Prostate gland (tissue), 2 donors: ENCODE results near the gene FOXI1. TPM values are rescaled to one million over a fixed set of nuclear protein-coding genes. Genes with fewer than 3 reads are reported as not detected.

Experiments
- DNase-seq: peaks from one replicate; pipeline ENCODE4 v3.0.0-alpha.2; 2019; ENCODE audit warnings: low spot score
- H3K27ac ChIP-seq, 2 donors: fragments of 200-600 bp; sonication (generic); 2 replicates each; pipeline ENCODE4 v1.5.1; 2017 to 2019
- H3K27me3 ChIP-seq: fragments of 200-600 bp; sonication (generic); replicated peaks from 2 replicates; pipeline ENCODE4 v1.5.1; 2019; ENCODE audit not compliant: insufficient read depth
- H3K36me3 ChIP-seq, 2 donors: fragments of 200-600 bp; sonication (generic); 1 replicate in 1 of 2; 2 replicates in 1 of 2; pipeline versions ENCODE4 v1.5.1 to v1.8.1; 2017 to 2019
- H3K4me1 ChIP-seq: fragments of 200-600 bp; sonication (generic); replicated peaks from 2 replicates; pipeline ENCODE4 v1.5.1; 2019
- H3K4me3 ChIP-seq, 2 donors: fragments of 200-600 bp; sonication (generic); 2 replicates each; pipeline ENCODE4 v1.5.1; 2017 to 2019
- H3K9me3 ChIP-seq: fragments of 200-600 bp; sonication (generic); 2 replicates; pipeline ENCODE4 v1.5.1; 2017
- CTCF ChIP-seq, 4 experiments: fragments of 200-600 bp in 2 of 4; fragments of 450-650 bp in 2 of 4; sonication (generic) in 2 of 4; IDR thresholded peaks; 1 replicate in 3 of 4; 2 replicates in 1 of 4; pipeline ENCODE4 v1.5.1; 2016 to 2019; ENCODE audit warnings: antibody characterized with exemption in 4 of 4, mild to moderate bottlenecking in 2 of 4, moderate library complexity in 2 of 4
- POLR2A ChIP-seq: fragments of 450-650 bp; IDR thresholded peaks from one replicate; pipeline ENCODE4 v1.6.1; 2016; ENCODE audit warnings: antibody characterized with exemption, mild to moderate bottlenecking
- POLR2AphosphoS5 ChIP-seq: sonication (generic); formaldehyde crosslinking; IDR thresholded peaks from one replicate; pipeline ENCODE4 v1.6.1; 2017; ENCODE audit warnings: antibody characterized with exemption
- WGBS: methylation state at CpG from one replicate; pipeline ENCODE4 v1.1.5; 2018; 5-methylcytosine and 5-hydroxymethylcytosine counted together
- intact Hi-C: fragments of 100-400 bp; cut with DNase I; formaldehyde crosslinking; loops from one replicate; pipeline ENCODE4 v1.14.2; 2022
- total RNA-seq, 2 donors: library from RNA; depleted of rRNA; stranded (reverse); fragments of >200 nt; gene quantifications; one replicate each; pipeline ENCODE4 v1.1.0, GENCODE V29; 2016

FOXI1 gene
- total RNA-seq, 2 donors from 2014 or later = 1.2 TPM; not detected in 1

- no peak overlapping the region for H3K27ac ChIP-seq
- no peaks in the 10 kb centered on the region for H3K9me3 ChIP-seq
- no peaks in the 10 kb centered on the region for H3K4me1 ChIP-seq
- no peaks in the 10 kb centered on the region for H3K36me3 ChIP-seq
- DNase-seq = no peak
- WGBS = 91% methylated on average over 3 of the region's 3 CpGs
- TF ChIP-seq POLR2AphosphoS5 (no peak), POLR2A (no peak), CTCF (IDR thresholded peaks at IDR 0.05) (no peak)
- intact Hi-C loops = no loop called here
- H3K27me3 ChIP-seq = no peaks in the 10 kb centered on the region
- no peak overlapping the region for H3K4me3 ChIP-seq
Observed at GRCh38 chr5:170155771-170156170, 50.1 kb downstream of the FOXI1 start.

DNA sequence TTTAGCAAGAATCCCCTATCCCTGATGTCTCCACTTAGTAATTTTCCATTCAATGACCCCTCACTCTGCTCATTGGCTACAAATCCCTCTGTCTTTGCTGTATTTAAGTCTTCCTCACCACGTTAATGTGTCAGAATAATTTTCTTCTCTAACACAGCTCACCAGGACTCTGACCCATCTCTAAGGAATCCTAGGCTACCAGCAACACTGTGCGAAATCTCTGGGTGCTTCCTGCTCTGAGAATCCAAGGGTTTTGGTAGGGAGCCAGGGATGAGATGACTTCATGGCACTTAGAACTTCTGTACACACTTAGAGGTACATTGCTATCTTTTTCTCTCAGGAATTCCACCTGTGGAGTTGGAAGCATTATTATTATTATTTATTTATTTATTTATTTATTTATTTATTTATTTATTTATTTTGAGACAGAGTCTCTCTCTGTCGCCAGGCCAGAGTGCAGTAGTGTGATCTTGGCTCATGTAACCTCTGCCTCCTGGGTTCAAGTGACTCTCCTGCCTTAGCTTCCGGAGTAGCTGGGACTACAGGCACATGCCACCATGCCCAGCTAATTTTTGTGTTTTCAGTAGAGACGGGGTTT, 53.5 kb downstream of the FOXI1 start:
- TF ChIP-seq POLR2A (no peak), CTCF (IDR thresholded peaks at IDR 0.05) (no peak), POLR2AphosphoS5 (no peak)
- no peaks in the 10 kb centered on the region for H3K27me3 ChIP-seq
- no peak overlapping the region for H3K27ac ChIP-seq
- no peaks in the 10 kb centered on the region for H3K36me3 ChIP-seq
- no peaks in the 10 kb centered on the region for H3K4me1 ChIP-seq
- no peaks in the 10 kb centered on the region for H3K9me3 ChIP-seq
- H3K4me3 ChIP-seq = no peak overlapping the region
- DNase-seq = no peak
- intact Hi-C loops = no loop called here
- 87% methylated on average over 5 of the region's 5 CpGs for WGBS

Other genes starting within 250 kb of the FOXI1 start
- gene INSYN2B, start 125.4 kb upstream of the FOXI1 start, total RNA-seq = 1 to 10 TPM in 1 of 2 donors, under 1 TPM in 1; 0.17 to 8.4 TPM
- gene C5orf58, start 127.1 kb downstream of the FOXI1 start, total RNA-seq = 10 to 100 TPM in 1 of 2 donors, not detected in 1; 15.7 TPM
- gene LCP2, start 191.9 kb downstream of the FOXI1 start, total RNA-seq = 10 to 100 TPM in 1 of 2 donors, 1 to 10 TPM in 1; 3.3 to 11.3 TPM